ENCODE measurements around the gene ZGLP1. TPM values are rescaled to one million over a fixed set of nuclear protein-coding genes. Genes with fewer than 3 reads are reported as not detected.
A peak's percentile ranks its signal among the peaks of the same experiment; 100 is the strongest.

The ZGLP1 gene
- total RNA-seq, 1 donor from 2014 or later: 3.4 TPM

- no peak for FAIRE-seq
- TF ChIP-seq EZH2 (IDR thresholded peaks at IDR 0.05; ENCODE audit: insufficient read depth, low read length): no peak
- no peak for TF ChIP-seq CTCF (IDR thresholded peaks at IDR 0.05; ENCODE audit: insufficient read depth, low read depth, low read length)
- Histone ChIP-seq H3K4me2 (ENCODE audit: low read length) (no peak overlapping the region), H3K9ac (ENCODE audit: low read length) (no peak overlapping the region), H3K4me3 (ENCODE audit: insufficient read depth, low read depth, low read length) (no peak overlapping the region), H3K79me2 (ENCODE audit: insufficient read depth, low read length) (peaks cover 23% of the 10 kb centered on the region), H3K4me1 (ENCODE audit: insufficient read depth, low read length) (peaks cover 20% of the 10 kb centered on the region), H3K9me3 (ENCODE audit: insufficient read depth, low read depth, low read length) (no peaks in the 10 kb centered on the region), H4K20me1 (ENCODE audit: insufficient read depth, low read length) (peaks cover 14% of the 10 kb centered on the region), H3K27me3 (ENCODE audit: insufficient read depth, low read length) (no peaks in the 10 kb centered on the region), H3K27ac (ENCODE audit: low read depth, low read length) (no peak overlapping the region), H2AFZ (ENCODE audit: low read depth, low read length) (no peak overlapping the region), H3K36me3 (ENCODE audit: insufficient read depth, low read length) (peaks cover 14% of the 10 kb centered on the region)
- Mint-ChIP-seq H3K27me3 (ENCODE audit: low read depth, unreplicated experiment) (no peaks in the 10 kb centered on the region), H3K9me3 (ENCODE audit: unreplicated experiment) (no peaks in the 10 kb centered on the region), H3K4me1 (ENCODE audit: low read depth, unreplicated experiment) (peaks cover 4% of the 10 kb centered on the region), H3K4me3 (ENCODE audit: unreplicated experiment) (no peak overlapping the region), H3K27ac (ENCODE audit: unreplicated experiment) (peak overlapping the region; percentile 85), H3K36me3 (ENCODE audit: low read depth, unreplicated experiment) (peaks cover 31% of the 10 kb centered on the region)
- no peak for DNase-seq (ENCODE audit: low read depth)
Observed at GRCh38 chr19:10256970-10257615, 52.5 kb downstream of the ZGLP1 start.

GRCh38 chr19:10256551-10256950 is 53.1 kb downstream of the ZGLP1 start:
- H3K27ac Mint-ChIP-seq (ENCODE audit: unreplicated experiment): no peak overlapping the region

More at GRCh38 chr19:10256551-10256950, 53.1 kb downstream of the ZGLP1 start:
- Mint-ChIP-seq H3K4me1 (ENCODE audit: low read depth, unreplicated experiment) (peaks cover 4% of the 10 kb centered on the region), H3K4me3 (ENCODE audit: unreplicated experiment) (no peak overlapping the region), H3K27me3 (ENCODE audit: low read depth, unreplicated experiment) (no peaks in the 10 kb centered on the region), H3K36me3 (ENCODE audit: low read depth, unreplicated experiment) (peaks cover 31% of the 10 kb centered on the region), H3K9me3 (ENCODE audit: unreplicated experiment) (no peaks in the 10 kb centered on the region)
- DNase-seq (ENCODE audit: low read depth) (no peak), FAIRE-seq (no peak)
- Histone ChIP-seq H3K36me3 (ENCODE audit: insufficient read depth, low read length) (peaks cover 14% of the 10 kb centered on the region), H3K9ac (ENCODE audit: low read length) (no peak overlapping the region), H3K4me1 (ENCODE audit: insufficient read depth, low read length) (peaks cover 20% of the 10 kb centered on the region), H3K27me3 (ENCODE audit: insufficient read depth, low read length) (no peaks in the 10 kb centered on the region), H3K4me3 (ENCODE audit: insufficient read depth, low read depth, low read length) (no peak overlapping the region), H4K20me1 (ENCODE audit: insufficient read depth, low read length) (peaks cover 14% of the 10 kb centered on the region), H2AFZ (ENCODE audit: low read depth, low read length) (no peak overlapping the region), H3K4me2 (ENCODE audit: low read length) (no peak overlapping the region), H3K27ac (ENCODE audit: low read depth, low read length) (no peak overlapping the region), H3K9me3 (ENCODE audit: insufficient read depth, low read depth, low read length) (no peaks in the 10 kb centered on the region), H3K79me2 (ENCODE audit: insufficient read depth, low read length) (peaks cover 23% of the 10 kb centered on the region)
- TF ChIP-seq EZH2 (IDR thresholded peaks at IDR 0.05; ENCODE audit: insufficient read depth, low read length) (no peak), CTCF (IDR thresholded peaks at IDR 0.05; ENCODE audit: insufficient read depth, low read depth, low read length) (no peak)

Measured in astrocyte (in vitro differentiated cells and primary cell).